Smooth muscle cell (in vitro differentiated cells): ENCODE results near the gene SMPD2. TPM values are rescaled to one million over a fixed set of nuclear protein-coding genes. Genes with fewer than 3 reads are reported as not detected.
A peak's percentile ranks its signal among the peaks of the same experiment; 100 is the strongest.

Experiments used
- DNase-seq: peaks from one replicate; lab custom pipeline; 2025; ENCODE audit not compliant: unreplicated experiment; lab: John Stamatoyannopoulos, UW
- H2AFZ ChIP-seq: fragments of 200-600 bp; sonication (generic); 2 replicates; pipeline ENCODE4 v1.6.0; 2016; ENCODE audit warnings: antibody characterized with exemption, low read depth, mild to moderate bottlenecking
- H3F3A ChIP-seq: fragments of 200-600 bp; sonication (generic); 2 replicates; pipeline ENCODE4 v1.6.0; 2017; ENCODE audit warnings: antibody characterized with exemption, low read depth
- H3K27ac ChIP-seq: fragments of 200-600 bp; sonication (generic); 2 replicates; pipeline ENCODE4 v1.5.1; 2016; ENCODE audit warnings: low read depth, mild to moderate bottlenecking
- H3K27me3 ChIP-seq: fragments of 200-600 bp; sonication (generic); 2 replicates; pipeline ENCODE4 v1.6.1; 2016; ENCODE audit warnings: low read depth, mild to moderate bottlenecking
- H3K36me3 ChIP-seq: fragments of 200-600 bp; sonication (generic); 2 replicates; pipeline ENCODE4 v1.5.1; 2016; ENCODE audit warnings: low read depth
- H3K4me1 ChIP-seq: fragments of 200-600 bp; sonication (generic); 2 replicates; pipeline ENCODE4 v1.5.1; 2016; ENCODE audit warnings: low read depth
- H3K4me2 ChIP-seq: fragments of 200-600 bp; sonication (generic); 2 replicates; pipeline ENCODE4 v1.6.0; 2016; ENCODE audit warnings: mild to moderate bottlenecking
- H3K4me3 ChIP-seq: fragments of 200-600 bp; sonication (generic); 2 replicates; pipeline ENCODE4 v1.5.1; 2016; ENCODE audit warnings: mild to moderate bottlenecking
- H3K79me2 ChIP-seq: fragments of 200-600 bp; sonication (generic); 2 replicates; pipeline ENCODE4 v1.6.0; 2016; ENCODE audit warnings: low read depth, mild to moderate bottlenecking
- H3K9ac ChIP-seq: fragments of 200-600 bp; sonication (generic); 2 replicates; pipeline ENCODE4 v1.6.0; 2016; ENCODE audit warnings: low read depth
- H3K9me3 ChIP-seq: fragments of 200-600 bp; sonication (generic); replicated peaks from 2 replicates; pipeline ENCODE4 v1.5.1; 2016; ENCODE audit warnings: low read depth
- H4K20me1 ChIP-seq: fragments of 200-600 bp; sonication (generic); 2 replicates; pipeline ENCODE4 v1.6.0; 2016; ENCODE audit warnings: low read depth
- CTCF ChIP-seq: fragments of 200-600 bp; sonication (generic); IDR thresholded peaks from 2 replicates; pipeline ENCODE4 v1.5.1; 2017; ENCODE audit warnings: borderline replicate concordance, mild to moderate bottlenecking, antibody characterized with exemption; ENCODE audit not compliant: insufficient read depth, poor library complexity, severe bottlenecking
- WGBS: methylation state at CpG from one replicate; pipeline ENCODE4 v1.1.7; 2016; ENCODE audit warnings: low lambda C conversion rate; 5-methylcytosine and 5-hydroxymethylcytosine counted together
- polyA plus RNA-seq: library from polyadenylated mRNA; unstranded; fragments of >200 nt; fragmentation: Nextera tagmentation; extraction: Ambion mirVana; gene quantifications from 2 replicates; pipeline ENCODE4 v1.2.1, GENCODE V29; 2016
- total RNA-seq: library from RNA; depleted of rRNA; stranded (reverse); fragments of >200 nt; gene quantifications from 2 replicates; pipeline ENCODE4 v1.2.3, GENCODE V29; 2014

Gene SMPD2
- total and polyA plus RNA-seq, 2 experiments from 2014 or later = 1.4 to 6.4 TPM

- no peak for TF ChIP-seq CTCF
- H3K4me1 ChIP-seq = peaks cover 24% of the 10 kb centered on the region
- H3K27me3 ChIP-seq = no peaks in the 10 kb centered on the region
- peaks cover 36% of the 10 kb centered on the region for H4K20me1 ChIP-seq
- H3F3A ChIP-seq = no peaks in the 10 kb centered on the region
- H3K9ac ChIP-seq = peak overlapping the region; percentile 4
- H3K9me3 ChIP-seq = no peaks in the 10 kb centered on the region
- H3K4me2 ChIP-seq = peak overlapping the region; percentile 70
- H3K27ac ChIP-seq = peak overlapping the region; percentile 76
- DNase-seq = no peak
- no peaks in the 10 kb centered on the region for H3K36me3 ChIP-seq
- 41% methylated on average over 9 of the region's 9 CpGs for WGBS
- H2AFZ ChIP-seq = no peak overlapping the region
- H3K4me3 ChIP-seq = peak overlapping the region; percentile 21
- peaks cover 17% of the 10 kb centered on the region for H3K79me2 ChIP-seq
Observed at GRCh38 chr6:109478222-109478805, 37.8 kb downstream of the SMPD2 start.

GRCh38 chr6:109478841-109479624, 38.5 kb downstream of the SMPD2 start:
- H3K4me2 ChIP-seq = peak overlapping the region; percentile 70
- TF ChIP-seq CTCF = no peak
- no peak overlapping the region for H2AFZ ChIP-seq
- H3K27ac ChIP-seq = peak overlapping the region; percentile 76
- H3F3A ChIP-seq = no peaks in the 10 kb centered on the region
- WGBS = 81% methylated on average over 5 of the region's 5 CpGs
- peaks cover 36% of the 10 kb centered on the region for H4K20me1 ChIP-seq
- peaks cover 17% of the 10 kb centered on the region for H3K79me2 ChIP-seq
- no peaks in the 10 kb centered on the region for H3K36me3 ChIP-seq
- peak overlapping the region; percentile 21 for H3K4me3 ChIP-seq
- no peaks in the 10 kb centered on the region for H3K9me3 ChIP-seq
- peaks cover 24% of the 10 kb centered on the region for H3K4me1 ChIP-seq
- peak overlapping the region; percentile 4 for H3K9ac ChIP-seq
- no peaks in the 10 kb centered on the region for H3K27me3 ChIP-seq
- no peak for DNase-seq

GRCh38 chr6:109480993-109481480, 40.5 kb downstream of the SMPD2 start:
- no peaks in the 10 kb centered on the region for H3K27me3 ChIP-seq

More at GRCh38 chr6:109480993-109481480, 40.5 kb downstream of the SMPD2 start:
- H3K9me3 ChIP-seq = no peaks in the 10 kb centered on the region
- peak overlapping the region; percentile 32 for H3K4me2 ChIP-seq
- H3F3A ChIP-seq = no peaks in the 10 kb centered on the region
- peaks cover 13% of the 10 kb centered on the region for H3K79me2 ChIP-seq
- no peak for TF ChIP-seq CTCF
- WGBS = 91% methylated on average over 7 of the region's 7 CpGs
- no peaks in the 10 kb centered on the region for H3K36me3 ChIP-seq
- no peak overlapping the region for H3K9ac ChIP-seq
- H4K20me1 ChIP-seq = peaks cover 35% of the 10 kb centered on the region
- H3K27ac ChIP-seq = no peak overlapping the region
- no peak overlapping the region for H2AFZ ChIP-seq
- no peak for DNase-seq
- H3K4me3 ChIP-seq = no peak overlapping the region
- H3K4me1 ChIP-seq = peaks cover 24% of the 10 kb centered on the region
